ENCODE measurements around the gene ELOVL5. TPM values are rescaled to one million over a fixed set of nuclear protein-coding genes. Genes with fewer than 3 reads are reported as not detected.

The ELOVL5 gene
- total and polyA plus RNA-seq, 2 experiments from 2014 or later, result 83.3 to 180 TPM

- H3K4me3 Mint-ChIP-seq, result no peak overlapping the region
- TF ChIP-seq ZNF114 (CRISPR knock-in tag; IDR thresholded peaks at IDR 0.05) (no peak), ETS1 (IDR thresholded peaks at IDR 0.05) (no peak), CREB1 (CRISPR knock-in tag; IDR thresholded peaks at IDR 0.05; ENCODE audit: low read depth) (no peak), NANOG (IDR thresholded peaks at IDR 0.05; ENCODE audit: borderline replicate concordance) (no peak), ZNF462 (CRISPR knock-in tag; IDR thresholded peaks at IDR 0.05) (no peak), POLR2AphosphoS5 (IDR thresholded peaks at IDR 0.05; ENCODE audit: low read depth) (no peak), STAT1 (IDR thresholded peaks at IDR 0.05; ENCODE audit: unreplicated experiment) (no peak), REST (IDR thresholded peaks at IDR 0.05; ENCODE audit: unreplicated experiment) (no peak), EZH2phosphoT487 (IDR thresholded peaks at IDR 0.05; ENCODE audit: unreplicated experiment) (no peak)
- no peaks in the 10 kb centered on the region for H3F3A ChIP-seq (replicated peaks; ENCODE audit: low read depth)
- H3K4me1 ChIP-seq (ENCODE audit: insufficient read depth), result no peaks in the 10 kb centered on the region
- H3K27me3 ChIP-seq (ENCODE audit: insufficient read depth), result no peaks in the 10 kb centered on the region
- H3K9me3 Mint-ChIP-seq, result no peaks in the 10 kb centered on the region
- no peaks in the 10 kb centered on the region for H3K9me2 ChIP-seq (ENCODE audit: insufficient read depth)
- ATAC-seq, result no peak
- no peaks in the 10 kb centered on the region for H4K20me1 ChIP-seq (replicated peaks; ENCODE audit: insufficient read depth)
- H3K79me2 ChIP-seq (replicated peaks; ENCODE audit: insufficient read depth), result no peaks in the 10 kb centered on the region
- H3K4me3 ChIP-seq, result no peak overlapping the region
- no peak overlapping the region for H2AFZ ChIP-seq
- no peaks in the 10 kb centered on the region; the same call in 2 of the 3 replicates for H3K4me1 Mint-ChIP-seq
- no peaks in the 10 kb centered on the region for H3K36me3 ChIP-seq (ENCODE audit: insufficient read depth)
- H3K27ac ChIP-seq (ENCODE audit: low read depth), result no peak overlapping the region
- peaks cover 6% of the 10 kb centered on the region for H3K27me3 Mint-ChIP-seq (ENCODE audit: insufficient read depth, low read depth, poor library complexity)
- no peak overlapping the region for H3K27ac Mint-ChIP-seq
- H3K36me3 Mint-ChIP-seq (ENCODE audit: low read depth), result no peaks in the 10 kb centered on the region
- no peak overlapping the region for H3K4me2 ChIP-seq
- DNase-seq (ENCODE audit: low spot score), result no peak
Measured at GRCh38 chr6:53233309-53233708, 115.4 kb downstream of the ELOVL5 start.

All from GM23338 (cell line).